ENCODE results near the gene ATXN1. TPM values are rescaled to one million over a fixed set of nuclear protein-coding genes. Genes with fewer than 3 reads are reported as not detected.

ATXN1 gene
- polyA plus RNA-seq, 1 donor, result 14.7 TPM

- no peak for DNase-seq (ENCODE audit: low read depth)
These were observed 88.1 kb downstream of the ATXN1 start for GRCh38 chr6:16673011-16673797.

GRCh38 chr6:16671302-16672289 is 89.7 kb downstream of the ATXN1 start:
- DNase-seq (ENCODE audit: low read depth), result no peak

- DNase-seq (ENCODE audit: low read depth), result no peak
These were observed 90.6 kb downstream of the ATXN1 start for GRCh38 chr6:16670617-16671051.

- no peak for DNase-seq (ENCODE audit: low read depth)
These were observed 91.1 kb downstream of the ATXN1 start for GRCh38 chr6:16670183-16670582.

GRCh38 chr6:16669227-16669626 is 92.0 kb downstream of the ATXN1 start:
- no peak for DNase-seq (ENCODE audit: low read depth)

- DNase-seq (ENCODE audit: low read depth), result no peak
These were observed 93.8 kb downstream of the ATXN1 start for GRCh38 chr6:16667509-16667908.

GRCh38 chr6:16665992-16666391 is 95.3 kb downstream of the ATXN1 start:
- DNase-seq (ENCODE audit: low read depth), result no peak

- DNase-seq (ENCODE audit: low read depth), result no peak
These were observed 96.1 kb downstream of the ATXN1 start for GRCh38 chr6:16665182-16665581.

GRCh38 chr6:16663901-16664300 is 97.4 kb downstream of the ATXN1 start:
- DNase-seq (ENCODE audit: low read depth), result no peak

GRCh38 chr6:16660157-16660497 is 101.1 kb downstream of the ATXN1 start:
- no peak for DNase-seq (ENCODE audit: low read depth)

GRCh38 chr6:16659466-16660156 is 101.6 kb downstream of the ATXN1 start:
- DNase-seq (ENCODE audit: low read depth), result no peak

GRCh38 chr6:16658348-16659034 is 102.8 kb downstream of the ATXN1 start:
- DNase-seq (ENCODE audit: low read depth), result no peak

GRCh38 chr6:16657768-16658167 is 103.5 kb downstream of the ATXN1 start:
- no peak for DNase-seq (ENCODE audit: low read depth)

- no peak for DNase-seq (ENCODE audit: low read depth)
These were observed 104.8 kb downstream of the ATXN1 start for GRCh38 chr6:16656451-16656850.

GRCh38 chr6:16654701-16655100 is 106.6 kb downstream of the ATXN1 start:
- DNase-seq (ENCODE audit: low read depth), result no peak

- no peak for DNase-seq (ENCODE audit: low read depth)
These were observed 108.0 kb downstream of the ATXN1 start for GRCh38 chr6:16653226-16653625.

GRCh38 chr6:16651871-16652270 is 109.4 kb downstream of the ATXN1 start:
- no peak for DNase-seq (ENCODE audit: low read depth)

- no peak for DNase-seq (ENCODE audit: low read depth)
These were observed 111.4 kb downstream of the ATXN1 start for GRCh38 chr6:16649890-16650289.

- no peak for DNase-seq (ENCODE audit: low read depth)
These were observed 112.0 kb downstream of the ATXN1 start for GRCh38 chr6:16649241-16649640.

GRCh38 chr6:16648003-16648402 is 113.3 kb downstream of the ATXN1 start:
- DNase-seq (ENCODE audit: low read depth), result no peak

- DNase-seq (ENCODE audit: low read depth), result no peak
These were observed 113.8 kb downstream of the ATXN1 start for GRCh38 chr6:16647422-16647821.
